Caki2 (cell line): ENCODE results near the gene THYN1. TPM values are rescaled to one million over a fixed set of nuclear protein-coding genes. Genes with fewer than 3 reads are reported as not detected.
"Not testable (repeated sequence)": the region's sequence is repeated elsewhere in the genome, so short reads cannot be mapped to it uniquely, and the experiment has no call there.

Experiments used
- DNase-seq: peaks from one replicate; pipeline ENCODE4 v3.0.0-alpha.2; 2015; ENCODE audit warnings: low read depth
- in situ Hi-C: cut with HindIII; loops from 2 replicates; pipeline ENCODE4 v1.10.0; 2016; ENCODE audit warnings: low sequenced_read_pairs, low pct_unique_long_range_greater_than_20kb, mixed read lengths
- total RNA-seq: library from RNA; depleted of rRNA; stranded (reverse); fragments of >200 nt; shearing (Covaris generic); gene quantifications from 2 replicates; pipeline ENCODE4 v1.2.3, GENCODE V29; 2014; ENCODE audit warnings: low replicate concordance

The THYN1 gene
- total RNA-seq, 1 experiment from 2014 or later = 15.5 TPM

- in situ Hi-C loops, DNase-seq: not testable (repeated sequence)
Observed at GRCh38 chr11:134255184-134255561, 2.0 kb upstream of the THYN1 start.

- no peak for DNase-seq
- in situ Hi-C loops = no loop called here
Observed at GRCh38 chr11:134254433-134255183, 1.5 kb upstream of the THYN1 start.

GRCh38 chr11:134252346-134253187, 585 bp downstream of the THYN1 start:
- DNase-seq = no peak
- in situ Hi-C loops = no loop called here

GRCh38 chr11:134250675-134251074, 2.5 kb downstream of the THYN1 start:
- in situ Hi-C loops = no loop called here
- DNase-seq = no peak

GRCh38 chr11:134250246-134250645, 2.9 kb downstream of the THYN1 start:
- no peak for DNase-seq
- in situ Hi-C loops = no loop called here

- in situ Hi-C loops = no loop called here
Observed at GRCh38 chr11:134248910-134249480, 4.2 kb downstream of the THYN1 start.

GRCh38 chr11:134246678-134247077, 6.5 kb downstream of the THYN1 start:
- no peak for DNase-seq
- in situ Hi-C loops = no loop called here

More at GRCh38 chr11:134248910-134249480, 4.2 kb downstream of the THYN1 start:
- DNase-seq = no peak

- no peak for DNase-seq
- in situ Hi-C loops = no loop called here
Observed at GRCh38 chr11:134246100-134246499, 7.1 kb downstream of the THYN1 start.

GRCh38 chr11:134245434-134245833, 7.7 kb downstream of the THYN1 start:
- in situ Hi-C loops = no loop called here

GRCh38 chr11:134244593-134244992, 8.6 kb downstream of the THYN1 start:
- in situ Hi-C loops = no loop called here

More at GRCh38 chr11:134245434-134245833, 7.7 kb downstream of the THYN1 start:
- DNase-seq = no peak

GRCh38 chr11:134243913-134244312, 9.2 kb downstream of the THYN1 start:
- no peak for DNase-seq
- in situ Hi-C loops = no loop called here

More at GRCh38 chr11:134244593-134244992, 8.6 kb downstream of the THYN1 start:
- DNase-seq = no peak

- no peak for DNase-seq
- in situ Hi-C loops = no loop called here
Observed at GRCh38 chr11:134242376-134242775, 10.8 kb downstream of the THYN1 start.

- in situ Hi-C loops = no loop called here
Observed at GRCh38 chr11:134240592-134240991, 12.6 kb downstream of the THYN1 start.

GRCh38 chr11:134238956-134239355, 14.2 kb downstream of the THYN1 start:
- no peak for DNase-seq
- in situ Hi-C loops = no loop called here

More at GRCh38 chr11:134240592-134240991, 12.6 kb downstream of the THYN1 start:
- no peak for DNase-seq

GRCh38 chr11:134237557-134237922, 15.6 kb downstream of the THYN1 start:
- DNase-seq = no peak
- in situ Hi-C loops = no loop called here

- no peak for DNase-seq
- in situ Hi-C loops = no loop called here
Observed at GRCh38 chr11:134236834-134237556, 16.2 kb downstream of the THYN1 start.

GRCh38 chr11:134235399-134235798, 17.8 kb downstream of the THYN1 start:
- in situ Hi-C loops = no loop called here
- no peak for DNase-seq

- in situ Hi-C loops = no loop called here
- DNase-seq = no peak
Observed at GRCh38 chr11:134233729-134234179, 19.4 kb downstream of the THYN1 start.
